LNCAP (cell line): ENCODE results near the gene ANTXR1.

Experiments used
- TF ChIP-seq, protein P1 (sequence below): fragments of 450-650 bp; IDR thresholded peaks from 2 replicates; pipeline ENCODE4 v1.5.1; 2017; ENCODE audit warnings: mild to moderate bottlenecking

ANTXR1 gene

DNA sequence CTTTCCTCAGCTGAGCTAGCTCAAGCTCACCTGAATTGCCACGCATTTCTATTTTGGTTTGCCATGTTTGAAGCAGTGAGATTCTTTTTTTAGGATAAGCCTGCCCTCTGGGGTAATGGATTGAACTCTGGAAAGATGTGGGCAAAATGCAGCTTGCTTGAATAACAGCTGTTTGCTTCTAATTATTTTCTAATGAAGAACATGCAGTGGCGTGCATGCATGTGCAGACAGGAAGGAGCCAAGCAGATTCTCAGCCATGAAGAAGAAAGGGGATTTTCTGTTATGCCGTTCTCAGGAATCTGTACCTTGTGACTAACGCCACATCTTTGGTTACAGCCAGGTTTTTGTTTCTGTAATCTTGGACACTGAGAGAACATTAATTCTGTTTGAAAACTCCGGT, 171.2 kb downstream of the ANTXR1 start:
- TF ChIP-seq, protein P1, sequence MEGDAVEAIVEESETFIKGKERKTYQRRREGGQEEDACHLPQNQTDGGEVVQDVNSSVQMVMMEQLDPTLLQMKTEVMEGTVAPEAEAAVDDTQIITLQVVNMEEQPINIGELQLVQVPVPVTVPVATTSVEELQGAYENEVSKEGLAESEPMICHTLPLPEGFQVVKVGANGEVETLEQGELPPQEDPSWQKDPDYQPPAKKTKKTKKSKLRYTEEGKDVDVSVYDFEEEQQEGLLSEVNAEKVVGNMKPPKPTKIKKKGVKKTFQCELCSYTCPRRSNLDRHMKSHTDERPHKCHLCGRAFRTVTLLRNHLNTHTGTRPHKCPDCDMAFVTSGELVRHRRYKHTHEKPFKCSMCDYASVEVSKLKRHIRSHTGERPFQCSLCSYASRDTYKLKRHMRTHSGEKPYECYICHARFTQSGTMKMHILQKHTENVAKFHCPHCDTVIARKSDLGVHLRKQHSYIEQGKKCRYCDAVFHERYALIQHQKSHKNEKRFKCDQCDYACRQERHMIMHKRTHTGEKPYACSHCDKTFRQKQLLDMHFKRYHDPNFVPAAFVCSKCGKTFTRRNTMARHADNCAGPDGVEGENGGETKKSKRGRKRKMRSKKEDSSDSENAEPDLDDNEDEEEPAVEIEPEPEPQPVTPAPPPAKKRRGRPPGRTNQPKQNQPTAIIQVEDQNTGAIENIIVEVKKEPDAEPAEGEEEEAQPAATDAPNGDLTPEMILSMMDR, result no peak

- TF ChIP-seq, protein P1, result no peak
These were observed 172.8 kb downstream of the ANTXR1 start for GRCh38 chr2:69185807-69186206.

GRCh38 chr2:69186614-69187013, 173.6 kb downstream of the ANTXR1 start:
- TF ChIP-seq, protein P1, result no peak

- TF ChIP-seq, protein P1, result no peak
These were observed 175.4 kb downstream of the ANTXR1 start for GRCh38 chr2:69188182-69188900.

- TF ChIP-seq, protein P1, result no peak
These were observed 177.9 kb downstream of the ANTXR1 start for GRCh38 chr2:69190743-69191404.

- TF ChIP-seq, protein P1, result no peak
These were observed 178.7 kb downstream of the ANTXR1 start for GRCh38 chr2:69191634-69192033.

- TF ChIP-seq, protein P1, result no peak
These were observed 179.4 kb downstream of the ANTXR1 start for GRCh38 chr2:69192176-69192945.
